Measurements from ENCODE around the gene IGF2BP1. TPM values are rescaled to one million over a fixed set of nuclear protein-coding genes. Genes with fewer than 3 reads are reported as not detected.

The IGF2BP1 gene
- 4.5 TPM for total RNA-seq

DNA sequence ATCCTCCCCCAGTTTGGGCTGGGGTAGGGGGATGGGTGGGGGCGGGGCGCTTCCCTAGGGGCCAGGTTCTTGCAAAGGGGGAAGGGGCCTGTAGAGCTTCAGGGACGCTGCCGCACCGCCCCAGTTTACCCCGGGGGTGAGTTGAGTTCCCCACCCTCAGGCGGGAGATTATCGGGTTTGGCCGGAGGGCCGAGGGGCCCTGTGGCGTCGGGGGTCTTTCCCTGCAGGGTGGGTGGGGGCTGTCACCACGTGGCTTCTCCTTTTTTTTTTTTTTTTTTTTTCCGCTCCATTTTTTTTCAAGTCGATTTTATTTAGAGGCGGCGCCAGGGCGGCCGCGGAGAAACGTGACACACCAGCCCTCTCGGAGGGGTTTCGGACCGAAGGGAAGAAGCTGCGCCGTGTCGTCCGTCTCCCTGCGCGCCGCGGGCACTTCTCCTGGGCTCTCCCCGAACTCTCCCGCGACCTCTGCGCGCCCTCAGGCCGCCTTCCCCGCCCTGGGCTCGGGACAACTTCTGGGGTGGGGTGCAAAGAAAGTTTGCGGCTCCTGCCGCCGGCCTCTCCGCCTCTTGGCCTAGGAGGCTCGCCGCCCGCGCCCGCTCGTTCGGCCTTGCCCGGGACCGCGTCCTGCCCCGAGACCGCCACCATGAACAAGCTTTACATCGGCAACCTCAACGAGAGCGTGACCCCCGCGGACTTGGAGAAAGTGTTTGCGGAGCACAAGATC is at the start of gene IGF2BP1:
TSS of gene IGF2BP1 (plus strand) at position 283 of the 724 bp plus-strand sequence. CDS start at position 644, 361 bp downstream.
- DNase-seq: peak; percentile 88

DNA sequence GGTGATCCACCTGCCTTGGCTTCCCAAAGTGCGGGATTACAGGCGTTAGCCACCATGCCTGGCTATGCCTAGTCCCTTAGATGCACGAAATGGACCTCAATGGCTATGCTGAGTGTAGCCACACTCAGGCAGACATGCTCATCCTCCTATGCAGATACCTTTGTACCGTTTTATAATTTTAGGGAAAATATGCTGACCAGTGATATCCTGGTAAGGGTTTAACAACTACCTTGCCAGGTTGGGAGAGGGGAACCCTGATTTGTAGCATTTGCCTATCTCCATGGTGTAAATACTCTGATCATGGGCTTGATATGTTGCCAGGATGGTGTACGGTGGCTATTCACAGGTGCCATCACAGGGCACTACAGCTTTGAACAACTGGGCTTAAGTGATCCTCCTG is 45.6 kb upstream of the IGF2BP1 start:
- DNase-seq: no peak

DNA sequence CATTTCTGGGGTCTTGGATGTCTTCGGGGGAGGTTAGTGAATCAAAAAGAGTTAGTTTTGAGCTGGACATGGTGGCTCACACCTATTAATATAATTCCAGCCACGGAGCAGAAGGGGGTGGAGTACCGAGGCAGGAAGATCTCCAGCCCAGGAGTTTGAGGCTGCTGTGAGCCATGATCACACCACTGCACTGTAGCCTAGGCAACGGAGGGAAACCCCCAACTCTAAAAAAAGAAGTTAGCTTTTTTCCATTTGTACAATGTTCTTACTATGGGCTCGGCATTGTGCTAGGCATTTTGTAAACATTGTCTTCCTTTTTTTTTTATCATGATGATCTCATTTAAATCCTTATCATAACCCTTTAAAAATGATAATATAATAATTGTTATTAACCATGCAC is 44.3 kb upstream of the IGF2BP1 start:
- DNase-seq: no peak

DNA sequence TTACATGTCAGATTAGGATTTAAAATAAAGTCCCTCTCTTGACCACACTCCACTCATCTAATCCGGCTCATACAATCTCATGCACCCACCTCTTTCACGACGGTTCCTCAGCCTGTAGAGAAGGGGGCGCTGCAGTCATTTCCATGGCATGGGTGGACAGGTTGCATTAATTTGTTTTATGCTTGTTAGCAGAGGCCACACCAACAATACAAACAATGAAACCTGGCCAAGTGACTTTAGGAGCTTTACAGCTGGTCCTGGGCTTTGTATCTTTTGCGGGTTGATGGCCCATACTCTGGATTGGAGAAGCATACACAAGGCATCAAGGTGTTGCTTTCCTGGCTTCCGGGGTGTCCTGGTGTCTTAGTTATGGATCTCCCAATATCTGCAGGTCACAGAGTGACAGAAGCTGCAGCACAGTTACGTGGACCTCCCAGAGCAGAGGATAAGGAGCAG is 42.9 kb upstream of the IGF2BP1 start:
- DNase-seq: no peak

DNA sequence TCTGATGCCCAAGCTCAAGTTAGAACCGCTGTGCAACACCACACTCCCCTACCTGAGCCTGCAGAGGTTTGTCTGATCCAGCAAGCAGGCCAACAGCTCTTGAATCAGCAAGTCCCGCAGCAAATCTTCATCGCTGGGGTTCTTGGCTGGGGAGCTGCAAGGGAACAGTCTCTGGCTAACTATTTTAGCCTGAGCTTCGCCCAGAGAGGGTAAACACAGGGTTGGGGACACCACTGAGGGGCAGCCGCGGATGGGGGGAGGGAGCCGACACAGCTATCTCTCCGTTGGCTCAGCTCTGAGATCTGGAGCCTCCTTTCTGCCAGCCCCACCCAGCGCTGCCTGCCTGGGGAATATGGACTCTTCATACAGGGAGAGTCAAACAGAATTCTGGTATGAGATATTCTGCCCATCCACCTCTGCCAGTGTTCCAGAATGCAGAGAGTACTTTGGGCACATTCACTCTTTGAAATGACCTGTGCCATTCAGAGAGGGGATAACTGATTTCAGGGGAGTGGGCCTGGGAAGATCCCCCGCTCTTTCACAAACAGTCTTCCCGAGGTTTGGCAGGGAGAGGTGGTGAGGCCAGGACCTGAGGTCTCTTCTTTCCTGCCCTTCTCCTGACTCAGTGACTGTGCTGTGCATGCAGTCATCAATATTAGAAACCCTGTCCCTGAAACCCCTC is 36.2 kb upstream of the IGF2BP1 start:
- peak; percentile 47 for DNase-seq

DNA sequence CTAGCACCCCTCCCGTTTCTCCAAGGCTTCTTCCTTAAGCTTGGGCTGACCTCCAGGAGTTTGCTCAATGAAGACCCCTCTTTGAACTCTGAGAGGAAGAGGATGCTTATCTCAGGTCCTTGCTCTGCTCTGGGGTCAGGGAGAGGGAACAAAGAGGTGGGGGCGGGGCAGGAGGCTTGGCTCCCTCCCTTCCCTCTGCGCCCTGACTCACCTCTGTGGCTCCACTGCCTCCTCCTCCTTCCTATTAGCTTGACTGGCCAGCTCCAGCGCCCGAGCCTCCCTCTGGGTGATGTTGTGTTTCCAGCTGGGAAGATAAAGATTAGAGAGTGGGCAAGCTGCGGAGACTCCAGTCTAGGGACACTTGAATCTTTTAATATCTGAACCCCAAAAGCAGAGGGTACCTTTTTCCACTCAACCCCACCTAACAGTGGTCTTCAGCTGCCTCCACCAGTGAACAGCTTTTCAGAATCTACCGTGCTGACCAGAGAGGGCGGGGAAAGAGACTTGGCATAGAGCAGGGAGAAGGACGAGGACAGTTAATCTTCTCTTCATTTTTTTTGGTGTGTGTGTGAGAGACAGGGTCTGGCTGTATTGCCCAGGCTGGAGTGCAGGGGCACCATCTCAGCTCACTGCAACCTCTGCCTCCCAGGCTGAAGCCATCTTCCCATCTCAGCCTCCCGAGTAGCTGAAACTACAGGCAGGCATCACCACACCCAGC is 35.5 kb upstream of the IGF2BP1 start:
- DNase-seq: no peak

DNA sequence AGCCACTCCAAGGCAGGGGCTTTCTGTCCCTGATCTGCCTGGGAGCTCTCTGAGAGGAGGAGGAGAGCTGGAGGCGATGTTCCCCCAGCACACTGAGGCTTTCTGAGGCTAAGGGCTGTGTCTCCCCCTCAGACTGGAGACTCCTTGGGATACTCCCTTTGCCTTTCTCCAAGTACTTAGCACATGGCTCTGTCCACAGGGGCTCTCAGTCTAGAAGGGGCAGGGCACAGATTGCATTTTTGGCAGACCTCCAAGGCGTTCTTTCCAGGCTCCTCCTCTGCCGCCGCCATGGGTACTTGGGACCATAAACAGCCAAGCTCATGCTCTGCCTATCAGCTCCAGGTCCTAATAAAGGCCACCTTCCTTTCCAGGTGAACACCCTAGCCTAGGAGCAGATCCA is 27.0 kb upstream of the IGF2BP1 start:
- peak; percentile 66 for DNase-seq

DNA sequence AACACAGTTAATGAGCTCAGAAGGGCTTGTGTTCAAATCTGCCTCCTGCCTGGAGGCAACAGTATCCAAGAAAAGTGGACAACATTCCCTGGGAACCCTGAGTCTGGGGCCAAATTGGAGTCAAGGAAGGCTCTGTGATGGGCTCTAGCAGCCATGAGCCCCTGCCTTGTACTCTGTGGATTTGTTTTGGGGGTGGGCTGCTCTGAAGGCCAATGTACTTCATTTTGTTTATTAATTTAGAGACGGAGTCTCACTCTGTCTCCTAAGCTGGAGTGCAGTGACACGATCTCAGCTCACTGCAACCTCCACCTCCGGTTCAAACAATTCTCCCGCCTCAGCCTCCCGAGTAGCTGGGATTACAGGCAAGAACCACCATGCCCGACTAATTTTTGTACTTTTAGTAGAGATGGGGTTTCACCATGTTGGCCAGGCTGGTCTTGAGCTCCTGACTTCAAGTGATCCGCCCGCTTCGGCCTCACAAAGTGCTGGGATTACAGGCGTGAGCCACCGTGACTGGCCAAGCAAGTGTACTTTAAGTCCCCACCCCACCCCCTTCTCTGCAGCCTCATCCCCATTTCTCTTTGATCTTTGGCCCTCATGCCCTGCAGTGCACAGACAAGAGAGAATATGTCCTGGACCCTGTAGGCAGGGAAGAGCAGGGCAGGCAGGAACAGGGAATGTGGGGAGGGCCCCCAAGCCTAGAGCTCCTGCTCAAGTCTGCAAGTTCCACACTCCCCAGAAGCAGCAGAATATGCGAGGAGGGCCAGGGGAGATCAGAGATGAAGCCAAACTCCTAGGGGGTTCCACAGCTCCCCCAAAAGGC is 26.1 kb upstream of the IGF2BP1 start:
- DNase-seq: no peak

DNA sequence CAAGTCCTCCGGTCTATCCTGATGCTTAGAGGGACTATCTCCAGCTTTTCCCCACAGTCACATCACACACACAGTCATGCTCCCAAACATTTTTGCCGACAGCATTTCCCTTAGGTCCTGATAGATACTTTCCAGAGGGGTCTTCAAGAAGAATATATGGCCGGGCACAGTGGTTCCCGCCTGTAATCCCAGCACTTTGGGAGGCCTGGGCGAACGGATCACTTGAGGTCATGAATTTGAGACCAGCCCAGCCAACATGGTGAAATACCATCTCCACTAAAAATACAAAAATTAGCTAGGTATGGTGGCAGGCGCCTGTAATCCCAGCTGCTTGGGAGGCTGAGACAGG is 24.5 kb upstream of the IGF2BP1 start:
- DNase-seq: no peak

DNA sequence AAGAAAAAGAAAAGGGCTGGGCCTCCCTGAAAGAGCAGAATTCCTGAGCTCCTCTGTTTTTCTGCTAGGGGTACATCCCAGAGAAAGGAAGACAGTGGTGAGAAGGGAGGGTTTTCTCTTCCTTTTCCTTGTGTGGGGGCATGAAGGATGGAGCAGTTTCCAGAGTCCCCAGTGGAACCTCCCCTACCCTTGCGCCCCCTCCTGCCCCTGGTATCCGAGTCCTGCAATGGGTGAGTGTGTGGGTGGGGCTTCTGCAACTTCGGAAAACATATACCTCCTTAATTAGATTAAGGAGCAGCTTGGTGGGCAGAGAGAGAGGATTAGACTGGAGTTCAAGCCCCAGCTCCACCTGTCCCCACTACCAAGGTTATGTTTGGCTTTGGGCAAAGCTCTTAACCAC is 23.4 kb upstream of the IGF2BP1 start:
- DNase-seq: no peak

DNA sequence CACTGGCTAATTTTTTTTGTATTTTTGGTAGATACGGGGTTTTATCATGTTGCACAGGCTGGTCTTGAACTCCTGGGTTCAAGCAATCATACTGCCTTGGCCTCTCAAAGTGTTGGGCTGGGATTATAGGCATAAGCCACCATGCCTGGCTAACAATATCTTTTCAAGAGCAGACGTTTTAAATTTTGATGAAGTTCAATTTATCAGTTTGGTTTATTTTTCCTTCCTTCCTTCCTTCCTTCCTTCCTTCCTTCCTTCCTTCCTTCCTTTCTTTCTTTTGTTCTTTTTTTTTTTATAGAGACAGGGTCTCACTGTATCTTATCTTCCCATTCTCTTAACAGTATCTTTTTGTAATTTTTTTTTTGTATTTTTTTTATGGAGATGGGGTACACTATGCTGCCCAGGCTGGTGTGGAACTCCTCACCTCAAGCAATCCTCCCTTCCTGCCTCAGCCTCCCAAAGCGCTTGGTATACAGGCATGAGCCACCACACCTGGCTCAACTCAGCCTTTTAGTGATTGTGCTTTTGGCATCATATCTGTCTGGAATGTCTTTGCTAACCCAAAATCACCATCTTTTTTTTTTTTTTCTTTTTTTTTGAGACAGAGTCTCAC is 15.2 kb upstream of the IGF2BP1 start:
- no peak for DNase-seq

DNA sequence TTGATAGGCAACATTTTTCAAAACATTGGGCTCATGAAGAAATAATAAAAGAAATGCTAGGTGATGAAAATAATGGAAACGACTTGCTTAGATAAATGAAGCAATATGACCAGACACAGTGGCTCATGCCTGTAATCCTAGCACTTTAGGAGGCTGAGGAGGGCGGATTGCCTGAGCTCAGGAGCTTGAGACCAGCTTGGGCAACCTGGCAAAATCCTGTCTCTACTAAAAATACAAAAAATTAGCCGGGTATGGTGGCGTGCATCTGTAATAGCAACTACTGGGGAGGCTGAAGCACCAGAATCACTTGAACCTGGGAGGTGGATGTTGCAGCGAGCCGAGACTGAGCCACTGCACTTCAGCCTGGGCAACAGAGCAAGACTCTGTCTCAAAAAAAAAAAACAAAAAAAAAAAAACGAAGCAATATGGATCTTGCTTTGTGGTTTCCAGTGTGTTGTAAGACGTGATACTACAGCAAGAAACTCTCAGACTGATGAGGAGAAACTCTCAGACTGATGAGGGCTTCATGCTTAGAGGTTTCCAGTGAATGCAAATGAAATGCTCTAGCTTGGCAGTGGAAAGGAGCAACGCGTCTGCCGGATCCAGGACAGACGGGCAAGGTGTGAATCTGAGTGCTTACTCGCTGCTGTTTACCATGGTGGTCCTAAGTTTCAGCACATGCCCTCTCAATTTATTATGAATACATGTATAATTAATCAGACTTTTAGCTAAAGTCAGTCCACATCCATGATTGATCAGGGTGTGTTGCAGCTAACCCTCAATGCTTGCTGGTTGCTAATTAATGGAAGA is 11.5 kb upstream of the IGF2BP1 start:
- DNase-seq: no peak

DNA sequence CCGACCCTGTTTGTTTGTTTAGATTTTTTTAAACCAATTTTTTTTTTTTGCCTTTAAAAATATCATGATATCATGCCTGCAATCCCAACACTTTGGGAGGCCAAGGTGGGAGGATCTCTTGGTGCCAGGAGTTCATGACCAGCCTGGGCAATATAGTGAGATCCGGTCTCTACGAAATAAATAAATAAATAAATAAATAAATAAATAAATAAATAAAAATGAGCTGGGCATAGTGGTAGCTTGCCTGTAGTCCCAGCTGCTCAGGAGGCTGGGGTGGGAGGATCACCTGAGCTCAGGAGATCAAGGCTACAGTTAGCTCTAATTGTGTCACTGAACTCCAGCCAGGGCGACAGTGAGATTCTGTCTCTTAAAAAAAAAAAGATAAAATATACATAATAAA is 8.1 kb upstream of the IGF2BP1 start:
- no peak for DNase-seq

DNA sequence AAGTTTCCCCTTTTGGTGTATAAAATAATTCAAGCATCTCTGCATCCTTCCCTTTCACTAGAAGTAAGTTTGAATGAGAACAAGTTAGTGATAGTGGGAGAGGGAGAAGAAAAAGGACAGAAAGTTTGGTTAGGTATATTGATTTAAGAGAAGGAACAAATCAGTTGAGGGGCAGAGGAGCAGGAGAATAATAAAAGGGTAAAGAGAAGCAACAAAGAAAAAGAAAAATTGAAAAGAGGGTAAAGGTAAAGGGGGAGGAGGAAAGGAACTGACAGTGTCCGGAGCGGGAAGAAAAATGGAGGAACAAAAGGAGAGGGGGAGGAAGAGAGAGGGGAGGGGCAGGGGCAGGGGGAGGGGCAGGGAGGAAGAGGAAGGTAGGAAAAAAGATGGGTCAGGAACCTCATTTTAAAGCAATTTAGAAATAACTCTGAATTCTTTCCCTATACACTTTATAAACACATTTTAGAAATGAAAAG is 6.3 kb upstream of the IGF2BP1 start:
- no peak for DNase-seq

DNA sequence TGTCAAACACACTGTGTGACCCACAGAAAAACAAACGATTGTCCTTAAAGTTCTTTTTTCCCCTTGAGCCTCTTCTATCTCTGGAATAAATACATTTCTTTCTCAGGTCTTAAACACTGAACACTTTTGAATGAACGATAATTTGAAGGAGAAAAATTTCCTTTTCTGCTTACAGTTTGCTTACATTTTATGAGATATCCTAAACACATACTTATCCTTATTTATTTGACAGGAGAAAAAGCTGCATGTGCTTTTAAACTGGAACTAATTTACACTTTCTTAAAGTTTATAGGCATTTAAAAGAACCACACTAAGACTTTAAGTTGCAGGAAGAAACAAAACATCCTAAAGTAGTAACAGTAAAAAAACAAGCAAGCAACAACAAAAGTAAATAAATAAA is 4.7 kb upstream of the IGF2BP1 start:
- DNase-seq: no peak

DNA sequence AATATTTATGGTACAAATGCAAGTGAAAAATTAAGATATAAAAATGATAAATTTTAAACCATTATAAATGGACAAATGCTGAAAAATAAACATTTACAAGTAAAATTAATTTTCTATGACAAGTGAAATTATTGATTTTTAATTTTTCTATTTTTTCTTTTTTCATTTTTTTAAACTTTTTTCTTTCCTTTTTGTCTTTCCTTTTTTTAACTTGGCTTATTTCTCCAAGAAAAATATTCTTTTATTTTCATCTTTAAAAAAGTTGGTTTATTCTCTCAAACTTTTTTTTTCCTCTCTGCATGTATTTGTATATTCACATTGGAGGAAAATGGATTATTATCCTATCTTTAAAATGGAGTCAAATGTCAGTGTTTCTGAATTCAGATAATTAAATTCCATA is 3.9 kb upstream of the IGF2BP1 start:
- DNase-seq: no peak

DNA sequence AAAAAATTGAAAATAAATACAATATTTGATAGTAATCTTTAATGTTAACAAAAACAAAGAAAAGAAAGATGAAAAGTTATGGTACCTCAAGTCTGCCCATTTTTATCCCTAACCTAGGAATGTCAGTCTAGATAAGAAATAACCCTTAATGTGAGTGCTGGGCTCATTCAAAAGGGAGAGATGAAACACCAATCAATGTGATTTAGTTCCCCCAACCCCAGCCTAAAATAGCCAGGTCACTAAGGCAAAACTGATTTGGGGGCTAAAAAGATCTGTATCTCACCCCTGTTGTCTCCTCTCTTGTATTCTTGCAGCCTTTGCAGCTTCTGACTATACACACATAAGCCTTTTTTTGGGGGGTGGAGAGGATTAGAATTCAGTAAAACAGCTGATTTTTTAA is 3.2 kb upstream of the IGF2BP1 start:
- no peak for DNase-seq

DNA sequence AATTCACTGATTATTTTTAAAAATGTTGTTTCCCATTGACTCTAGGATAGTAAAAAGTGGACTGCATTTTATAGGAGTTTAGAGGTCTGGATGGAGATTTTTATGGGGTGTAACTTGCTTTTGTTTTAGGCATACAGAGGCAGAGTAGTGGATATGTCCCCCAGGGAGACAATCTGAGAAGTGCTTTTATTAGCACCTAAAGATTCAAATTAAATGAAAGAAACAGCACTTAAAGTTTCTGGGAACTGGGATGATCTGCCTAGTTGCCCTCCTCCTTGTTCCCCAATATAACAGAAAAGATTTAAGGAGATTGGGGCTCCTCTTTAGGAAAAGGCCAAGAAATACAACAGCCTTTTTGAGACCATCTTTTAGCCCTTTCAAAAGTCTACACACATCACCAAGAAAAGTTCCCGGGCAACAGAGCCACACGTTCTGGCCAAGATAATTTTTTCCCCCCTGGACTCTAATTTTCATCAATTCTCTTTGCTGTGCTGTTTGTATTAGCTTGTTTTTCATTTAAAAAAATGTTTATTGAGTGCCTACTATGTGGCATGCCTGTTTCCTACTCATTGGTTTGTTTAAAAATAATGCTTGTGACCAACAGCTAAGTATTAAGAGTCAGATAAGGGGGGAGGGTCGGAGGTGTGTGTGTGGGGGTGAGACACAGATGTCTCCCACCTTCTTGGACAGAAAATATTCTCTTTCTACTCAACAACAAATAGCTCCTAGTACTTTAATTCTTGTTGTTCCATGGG is 2.5 kb upstream of the IGF2BP1 start:
- DNase-seq: no peak

DNA sequence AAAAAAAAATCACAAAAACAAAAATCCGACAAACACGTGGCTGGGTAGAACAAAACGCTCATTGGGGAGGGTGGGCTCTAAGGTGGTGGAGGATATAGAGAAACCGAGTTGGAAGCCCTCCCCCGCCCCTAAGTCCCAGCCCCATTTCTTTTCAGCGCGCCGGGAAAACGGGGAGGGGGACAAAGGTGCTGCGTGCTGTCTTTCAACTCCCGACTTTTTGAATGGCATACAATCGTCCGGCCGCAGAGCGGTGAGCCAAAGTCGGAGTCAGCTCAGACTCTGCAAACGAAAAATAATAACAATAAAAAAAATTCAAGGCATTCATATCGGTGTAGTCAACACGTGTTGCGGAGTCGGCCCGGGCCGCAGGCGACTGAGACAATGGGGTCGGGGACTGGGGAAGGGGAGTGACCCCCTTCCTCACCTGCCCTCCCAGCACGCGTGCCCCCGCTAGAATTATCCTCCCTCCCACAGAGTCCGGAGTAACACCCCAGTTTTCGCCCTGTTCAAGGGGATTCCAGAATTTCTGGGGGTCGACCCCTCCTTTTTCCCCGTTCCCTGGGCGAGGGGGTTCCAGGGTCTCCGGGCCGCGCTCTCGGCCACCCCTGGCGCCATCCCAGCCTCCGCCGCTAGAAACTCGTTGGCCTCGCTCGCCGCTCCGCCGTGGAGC is 1.7 kb upstream of the IGF2BP1 start:
- DNase-seq: peak; percentile 38
